ENCODE data around the gene ARID1B.

- TF ChIP-seq EZH2 (IDR thresholded peaks at IDR 0.05; ENCODE audit: borderline replicate concordance, low read length) (no peak), CTCF (IDR thresholded peaks at IDR 0.05; ENCODE audit: low read length) (no peak)
Observed at GRCh38 chr6:157244175-157244574, 467.0 kb downstream of the ARID1B start.

Data from OCI-LY1 (cell line).